ENCODE data around the gene KLHL26. TPM values are rescaled to one million over a fixed set of nuclear protein-coding genes. Genes with fewer than 3 reads are reported as not detected.

KLHL26 gene
- total and polyA plus RNA-seq, 9 of the 15 experiments (the other 6 are each of a cell fraction or from before 2014, with no cell fraction given) = 0.13 to 13.3 (median 1.4) TPM

DNA sequence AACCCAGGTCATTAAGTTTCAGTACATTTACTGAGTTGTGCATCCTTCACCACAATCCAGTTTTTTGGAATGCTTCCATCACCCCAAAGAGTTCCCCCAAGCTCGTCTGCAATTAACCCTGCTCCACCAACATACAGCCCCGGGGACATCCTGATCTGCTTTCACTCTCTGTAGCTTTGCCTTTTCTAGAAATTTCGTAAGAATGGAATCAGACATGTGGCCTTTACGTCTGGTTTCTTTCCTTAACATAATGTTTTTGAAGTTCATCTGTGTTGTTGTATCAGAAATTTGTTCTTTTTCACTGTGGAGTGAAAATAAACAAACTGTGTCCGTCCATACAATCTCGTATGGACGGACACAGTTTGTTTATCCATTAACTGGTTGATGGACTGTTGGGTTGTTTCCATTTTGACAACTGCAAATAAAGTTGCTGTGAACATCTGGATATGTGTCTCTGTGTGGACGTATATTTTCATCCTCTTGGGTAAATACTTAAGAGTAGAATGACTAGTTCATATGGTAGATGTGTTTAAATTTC lies 2.9 kb downstream of the KLHL26 start:
- peaks cover 1 to 5% of the 10 kb centered on the region in 2 experiments; a peak in 3 of 5 replicates for H3K27me3 ChIP-seq (ENCODE audit: control insufficient read depth in 2 of 2, insufficient read depth in 2 of 2, low read length in 2 of 2)
- H3K4me2 ChIP-seq (ENCODE audit: insufficient read depth, low read length) = no peak overlapping the region
- H3K9ac ChIP-seq (ENCODE audit: insufficient read depth in 1 of 2, low read depth in 2 of 2, low read length in 2 of 2) = no peak overlapping the region
- CTCF ChIA-PET (ENCODE audit: low intra/inter-chr PET ratio) = no interaction called here
- H3K4me3 ChIP-seq = no peak overlapping the region
- in situ Hi-C loops (cut with MboI) (no loop called here), intact Hi-C loops (cut with micrococcal nuclease) (loop anchor here (5.0 kb wide), 2 partner anchors 47 to 193 kb away; partner anchors contain the start of gene UPF1)
- 0 out of 2 replicates have a peak, but pooled peaks cover 12% of the 10 kb centered on the region for H4K20me1 ChIP-seq (replicated peaks; ENCODE audit: control insufficient read depth, insufficient read depth, low read length)
- ATAC-seq (no peak), DNase-seq (ENCODE audit: extremely low read depth in 1 of 4, low spot score in 3 of 4) (no peak), FAIRE-seq (no peak)
- BruUV-seq (replicated peaks) = no TSS peak
- no peaks in the 10 kb centered on the region for H3K36me3 ChIP-seq (ENCODE audit: control insufficient read depth, insufficient read depth, low read length)
- H3K4me1 ChIP-seq (replicated peaks in 1 of 2; ENCODE audit: control insufficient read depth in 2 of 2, insufficient read depth in 2 of 2, low read length in 2 of 2) = peaks cover 4 to 22% of the 10 kb centered on the region in 2 experiments; a peak in 4 of 5 replicates
- TF ChIP-seq CCNT2 (IDR thresholded peaks at IDR 0.05; ENCODE audit: borderline replicate concordance, extremely low read depth, insufficient read length, low read depth, low read length) = no peak
- H3K9me3 ChIP-seq (replicated peaks; ENCODE audit: control insufficient read depth, insufficient read depth, low read depth, low read length) = no peaks in the 10 kb centered on the region
- no peak overlapping the region for H2AFZ ChIP-seq (ENCODE audit: low read depth, low read length)
- no peaks in the 10 kb centered on the region for H3K9me1 ChIP-seq (ENCODE audit: control insufficient read depth, insufficient read depth, low read length)
- no peak overlapping the region for H3K27ac ChIP-seq (ENCODE audit: extremely low read depth, low read depth, low read length)
- peaks cover 24% of the 10 kb centered on the region for H3K79me2 ChIP-seq (ENCODE audit: control insufficient read depth, insufficient read depth, low read length)
- POLR2A ChIA-PET = interaction anchor here (0.6 to 1.1 kb wide), 2 partner anchors 9 to 217 kb away, joined by 3 read pairs; no protein-coding TSS in a partner anchor
- WGBS (ENCODE audit: insufficient coverage, low coverage, missing lambda C conversion rate) = 61% methylated on average over 8 of the region's 8 CpGs

DNA sequence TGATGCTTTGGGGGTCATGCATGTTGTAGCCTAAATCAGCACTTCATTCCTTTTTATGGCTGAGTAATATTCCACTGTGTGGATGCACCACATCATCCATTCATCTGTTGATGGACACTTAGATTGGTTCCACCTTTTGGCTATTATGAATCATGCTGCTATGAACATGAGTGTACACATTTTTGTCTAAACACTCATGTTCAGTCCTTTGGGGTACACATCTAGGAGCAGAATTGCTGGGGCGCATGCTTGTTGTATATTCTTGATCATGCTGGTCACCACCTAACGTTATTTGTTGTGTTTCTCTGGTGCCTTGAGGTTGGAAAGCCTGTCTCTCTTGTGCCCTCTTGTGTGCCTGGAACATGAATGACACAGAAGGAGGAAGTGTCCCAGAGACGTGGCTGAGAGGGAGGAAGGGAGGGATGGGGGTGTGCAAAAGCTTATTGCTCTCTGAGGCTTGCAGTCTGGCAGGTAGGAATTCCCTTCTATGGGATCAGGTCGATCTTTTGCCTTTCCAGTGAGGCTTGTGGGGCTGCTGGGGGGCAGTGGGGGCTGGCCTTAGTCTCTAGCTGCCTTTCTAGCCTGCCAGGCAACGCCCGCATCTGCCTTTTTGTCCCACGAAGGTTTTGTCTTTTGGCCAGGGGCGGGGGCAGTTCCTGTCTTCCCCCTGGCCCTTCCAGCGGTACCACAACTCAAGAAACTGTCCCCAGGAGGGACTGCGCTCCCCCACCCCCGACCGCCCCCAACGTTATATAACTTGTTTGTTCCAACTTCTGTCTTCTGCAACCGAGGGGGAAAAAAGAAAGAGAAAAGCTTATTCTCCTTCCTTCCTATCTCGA lies 7.6 kb downstream of the KLHL26 start:
- peaks cover 19% of the 10 kb centered on the region; the same call in 1 of the 2 replicates for H4K20me1 ChIP-seq (replicated peaks; ENCODE audit: control insufficient read depth, insufficient read depth, low read length)
- POLR2A ChIA-PET = interaction anchor here (0.6 kb wide), 1 partner anchor 58 kb away, joined by 3 read pairs; no protein-coding TSS in a partner anchor
- in situ Hi-C loops (cut with MboI) (no loop called here), intact Hi-C loops (cut with micrococcal nuclease) (no loop called here)
- no peak overlapping the region for H3K27ac ChIP-seq (ENCODE audit: extremely low read depth, low read depth, low read length)
- H3K36me3 ChIP-seq (ENCODE audit: control insufficient read depth, insufficient read depth, low read length) = no peaks in the 10 kb centered on the region
- no peak overlapping the region for H2AFZ ChIP-seq (ENCODE audit: low read depth, low read length)
- peak; percentile 19 for FAIRE-seq
- H3K4me2 ChIP-seq (ENCODE audit: insufficient read depth, low read length) = no peak overlapping the region
- no TSS peak for BruUV-seq (replicated peaks)
- peaks cover 12% of the 10 kb centered on the region for H3K79me2 ChIP-seq (ENCODE audit: control insufficient read depth, insufficient read depth, low read length)
- CTCF ChIA-PET (ENCODE audit: low intra/inter-chr PET ratio) = no interaction called here
- H3K9me1 ChIP-seq (ENCODE audit: control insufficient read depth, insufficient read depth, low read length) = peaks cover 5% of the 10 kb centered on the region
- no peaks in the 10 kb centered on the region for H3K27me3 ChIP-seq (ENCODE audit: control insufficient read depth in 2 of 2, insufficient read depth in 2 of 2, low read length in 2 of 2)
- peak; percentile 69 for ATAC-seq
- peaks cover 6 to 38% of the 10 kb centered on the region in 2 experiments; a peak in 3 of 5 replicates for H3K4me1 ChIP-seq (replicated peaks in 1 of 2; ENCODE audit: control insufficient read depth in 2 of 2, insufficient read depth in 2 of 2, low read length in 2 of 2)
- H3K9ac ChIP-seq (ENCODE audit: insufficient read depth in 1 of 2, low read depth in 2 of 2, low read length in 2 of 2) = 0 out of 4 replicates have a peak overlapping the region, but pooled peaks of 1 of the 2 experiments have one; percentile 2
- H3K4me3 ChIP-seq = no peak overlapping the region
- WGBS (ENCODE audit: insufficient coverage, low coverage, missing lambda C conversion rate) = 59% methylated on average over 11 of the region's 15 CpGs
- peak in 1 of 4 experiments; percentile 34 for DNase-seq (ENCODE audit: extremely low read depth in 1 of 4, low spot score in 3 of 4)
- H3K9me3 ChIP-seq (replicated peaks; ENCODE audit: control insufficient read depth, insufficient read depth, low read depth, low read length) = no peaks in the 10 kb centered on the region
- TF ChIP-seq, protein P1, sequence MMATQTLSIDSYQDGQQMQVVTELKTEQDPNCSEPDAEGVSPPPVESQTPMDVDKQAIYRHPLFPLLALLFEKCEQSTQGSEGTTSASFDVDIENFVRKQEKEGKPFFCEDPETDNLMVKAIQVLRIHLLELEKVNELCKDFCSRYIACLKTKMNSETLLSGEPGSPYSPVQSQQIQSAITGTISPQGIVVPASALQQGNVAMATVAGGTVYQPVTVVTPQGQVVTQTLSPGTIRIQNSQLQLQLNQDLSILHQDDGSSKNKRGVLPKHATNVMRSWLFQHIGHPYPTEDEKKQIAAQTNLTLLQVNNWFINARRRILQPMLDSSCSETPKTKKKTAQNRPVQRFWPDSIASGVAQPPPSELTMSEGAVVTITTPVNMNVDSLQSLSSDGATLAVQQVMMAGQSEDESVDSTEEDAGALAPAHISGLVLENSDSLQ (IDR thresholded peaks at IDR 0.05) = peak; percentile 61
- TF ChIP-seq HCFC1 (IDR thresholded peaks at IDR 0.05; ENCODE audit: low read depth, low read length) = no peak
- no peak for TF ChIP-seq ZNF766 (CRISPR knock-in tag; conservative IDR thresholded peaks at IDR 0.05)
- TF ChIP-seq MEF2D (tag; conservative IDR thresholded peaks at IDR 0.05; ENCODE audit: low read depth) = no peak
- TF ChIP-seq MED1 (CRISPR knock-in tag; IDR thresholded peaks at IDR 0.05; ENCODE audit: borderline replicate concordance) = no peak
- TF ChIP-seq SMARCA5 (IDR thresholded peaks at IDR 0.05) = 0 out of 2 replicates have a peak, but pooled peaks have one; percentile 29
- TF ChIP-seq GABPB1 (CRISPR knock-in tag; IDR thresholded peaks at IDR 0.05) = 0 out of 2 replicates have a peak, but pooled peaks have one; percentile 38
- peak; percentile 34 for TF ChIP-seq RBM25 (IDR thresholded peaks at IDR 0.05; ENCODE audit: low read depth, low read length, severe bottlenecking)
